Type B pancreatic cell (in vitro differentiated cells): ENCODE data around the gene CAPZA3. TPM values are rescaled to one million over a fixed set of nuclear protein-coding genes. Genes with fewer than 3 reads are reported as not detected.

ENCODE experiments used
- DNase-seq: peaks from one replicate; pipeline ENCODE4 v3.0.0; 2021; ENCODE audit warnings: mixed read lengths; ENCODE audit not compliant: unreplicated experiment; ENCODE audit errors: extremely low spot score
- H3K27ac Mint-ChIP-seq: 2 replicates; pipeline ENCODE4 v1.8.0; 2021; ENCODE audit warnings: mild to moderate bottlenecking, mixed read lengths
- H3K27me3 Mint-ChIP-seq: 2 replicates; pipeline ENCODE4 v1.8.0; 2021; ENCODE audit warnings: mixed read lengths
- H3K36me3 Mint-ChIP-seq: 2 replicates; pipeline ENCODE4 v1.8.0; 2021; ENCODE audit warnings: mixed read lengths
- H3K4me1 Mint-ChIP-seq: one replicate; pipeline ENCODE4 v1.8.0; 2021; ENCODE audit warnings: mixed read lengths; ENCODE audit not compliant: unreplicated experiment
- H3K4me3 Mint-ChIP-seq: 2 replicates; pipeline ENCODE4 v1.8.0; 2021; ENCODE audit warnings: mild to moderate bottlenecking, mixed read lengths
- H3K9me3 Mint-ChIP-seq: 2 replicates; pipeline ENCODE4 v1.8.0; 2021; ENCODE audit warnings: mixed read lengths
- total RNA-seq: library from RNA; stranded (reverse); gene quantifications from 2 replicates; pipeline ENCODE4 v1.2.1, GENCODE V29; 2021; ENCODE audit warnings: low replicate concordance
- TF ChIP-seq, protein P1 (sequence below): fragments of 200-600 bp; sonication (generic); conservative IDR thresholded peaks from 2 replicates; pipeline ENCODE4 v1.5.0; 2021; ENCODE audit warnings: antibody characterized with exemption, mild to moderate bottlenecking

CAPZA3 gene
- total RNA-seq, 1 donor from 2014 or later, result not detected

DNA sequence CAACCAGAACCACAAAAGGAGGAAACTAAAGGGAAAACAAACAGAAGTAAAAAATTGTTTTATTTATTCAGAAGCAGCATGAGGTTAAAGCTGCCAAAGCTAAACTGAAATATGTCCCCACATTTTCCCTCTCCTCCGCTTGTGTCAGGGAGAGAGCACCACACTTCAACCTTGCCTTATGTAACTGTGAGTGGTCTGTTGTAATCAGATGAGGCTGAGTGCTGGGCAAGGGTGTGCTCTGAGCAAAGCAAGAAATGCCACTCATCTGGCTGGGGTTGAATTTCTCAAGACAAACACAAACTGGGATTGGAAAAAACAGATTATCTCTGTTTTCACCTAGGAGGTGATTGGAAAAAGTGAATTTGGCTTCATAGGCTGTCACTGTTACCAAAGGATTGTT, 12.2 kb downstream of the CAPZA3 start:
- Mint-ChIP-seq H3K36me3 (peaks cover under 1% of the 10 kb centered on the region), H3K4me1 (peaks cover 10% of the 10 kb centered on the region), H3K27me3 (peaks cover 24% of the 10 kb centered on the region), H3K4me3 (no peak overlapping the region), H3K9me3 (no peaks in the 10 kb centered on the region), H3K27ac (no peak overlapping the region)
- TF ChIP-seq, protein P1, sequence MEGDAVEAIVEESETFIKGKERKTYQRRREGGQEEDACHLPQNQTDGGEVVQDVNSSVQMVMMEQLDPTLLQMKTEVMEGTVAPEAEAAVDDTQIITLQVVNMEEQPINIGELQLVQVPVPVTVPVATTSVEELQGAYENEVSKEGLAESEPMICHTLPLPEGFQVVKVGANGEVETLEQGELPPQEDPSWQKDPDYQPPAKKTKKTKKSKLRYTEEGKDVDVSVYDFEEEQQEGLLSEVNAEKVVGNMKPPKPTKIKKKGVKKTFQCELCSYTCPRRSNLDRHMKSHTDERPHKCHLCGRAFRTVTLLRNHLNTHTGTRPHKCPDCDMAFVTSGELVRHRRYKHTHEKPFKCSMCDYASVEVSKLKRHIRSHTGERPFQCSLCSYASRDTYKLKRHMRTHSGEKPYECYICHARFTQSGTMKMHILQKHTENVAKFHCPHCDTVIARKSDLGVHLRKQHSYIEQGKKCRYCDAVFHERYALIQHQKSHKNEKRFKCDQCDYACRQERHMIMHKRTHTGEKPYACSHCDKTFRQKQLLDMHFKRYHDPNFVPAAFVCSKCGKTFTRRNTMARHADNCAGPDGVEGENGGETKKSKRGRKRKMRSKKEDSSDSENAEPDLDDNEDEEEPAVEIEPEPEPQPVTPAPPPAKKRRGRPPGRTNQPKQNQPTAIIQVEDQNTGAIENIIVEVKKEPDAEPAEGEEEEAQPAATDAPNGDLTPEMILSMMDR, result no peak
- DNase-seq, result no peak

DNA sequence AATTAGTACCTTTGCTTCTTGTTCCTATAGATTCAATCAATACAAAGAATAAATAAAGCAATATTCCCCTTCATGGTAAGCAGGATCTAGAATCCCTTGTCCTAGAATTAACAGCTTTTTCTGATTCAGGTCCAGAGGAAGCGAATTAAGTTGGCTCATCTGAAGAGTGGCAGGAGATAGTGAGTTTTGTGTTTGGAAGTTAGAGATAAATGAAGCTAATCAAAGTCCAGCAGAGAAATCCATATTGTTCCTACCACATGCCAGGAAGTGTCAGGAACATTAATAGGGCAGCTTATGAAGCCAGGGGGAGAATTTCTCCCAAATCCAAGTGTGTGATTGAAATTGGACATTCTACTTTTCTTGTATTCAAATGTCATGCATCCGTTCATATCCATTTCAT, 13.9 kb downstream of the CAPZA3 start:
- no peak overlapping the region for H3K4me3 Mint-ChIP-seq
- H3K27me3 Mint-ChIP-seq, result peaks cover 24% of the 10 kb centered on the region
- no peaks in the 10 kb centered on the region for H3K9me3 Mint-ChIP-seq
- DNase-seq, result no peak
- no peaks in the 10 kb centered on the region for H3K36me3 Mint-ChIP-seq
- TF ChIP-seq, protein P1, result no peak
- no peak overlapping the region for H3K27ac Mint-ChIP-seq
- peaks cover 10% of the 10 kb centered on the region for H3K4me1 Mint-ChIP-seq

DNA sequence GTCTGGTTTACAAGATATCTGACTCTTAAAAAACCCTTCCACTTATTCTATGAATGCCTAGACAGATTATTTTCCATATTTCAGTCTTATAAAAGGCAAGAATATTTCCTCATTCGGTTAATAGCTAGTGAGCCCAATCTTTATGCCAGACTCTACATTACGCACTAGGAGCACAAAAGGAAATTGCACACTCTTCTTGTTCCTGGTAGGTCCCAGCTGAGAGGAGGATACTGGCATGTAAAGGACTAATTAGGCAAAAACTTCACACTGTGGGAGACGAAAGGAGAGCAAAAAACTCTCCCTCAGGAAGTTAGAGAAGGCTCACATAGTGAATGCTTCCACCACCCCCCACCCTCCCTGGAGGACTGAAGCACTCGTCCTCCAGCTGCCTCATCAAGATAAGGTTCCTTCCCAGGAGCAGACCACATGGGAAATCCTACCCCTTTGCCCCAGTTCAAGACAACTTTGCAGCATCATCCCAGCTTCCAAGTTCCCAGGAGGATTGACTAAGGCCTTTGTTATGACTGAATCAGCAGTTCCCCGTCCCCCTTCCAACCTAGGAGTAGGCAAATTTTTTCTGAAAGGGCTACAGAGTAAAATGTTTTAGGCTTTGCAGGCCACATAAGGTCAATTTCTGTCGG, 14.5 kb downstream of the CAPZA3 start:
- H3K27me3 Mint-ChIP-seq, result peaks cover 24% of the 10 kb centered on the region
- H3K9me3 Mint-ChIP-seq, result no peaks in the 10 kb centered on the region
- TF ChIP-seq, protein P1, result no peak
- H3K36me3 Mint-ChIP-seq, result no peaks in the 10 kb centered on the region
- no peak overlapping the region for H3K27ac Mint-ChIP-seq
- no peak overlapping the region for H3K4me3 Mint-ChIP-seq
- H3K4me1 Mint-ChIP-seq, result peaks cover 10% of the 10 kb centered on the region
- DNase-seq, result no peak

DNA sequence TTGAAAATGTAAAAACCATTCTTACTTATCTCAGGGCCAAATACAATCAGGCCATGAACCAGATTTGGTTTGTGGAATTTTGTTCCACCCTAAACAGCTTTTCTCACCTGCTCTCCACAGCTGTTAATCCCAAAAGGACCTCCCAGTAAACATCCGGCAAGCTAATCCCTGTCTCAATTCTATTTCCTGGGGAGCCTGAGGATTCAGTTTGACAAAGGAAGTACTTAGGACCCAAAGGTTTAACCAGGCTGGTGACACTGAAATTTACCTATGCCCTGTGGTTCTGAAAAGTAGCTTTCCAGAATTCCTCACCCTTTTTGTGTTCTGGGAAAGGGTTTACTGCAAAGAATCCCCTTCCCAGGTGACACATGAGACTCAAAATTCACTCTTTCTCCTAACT, 15.0 kb downstream of the CAPZA3 start:
- DNase-seq, result no peak
- TF ChIP-seq, protein P1, result no peak
- H3K9me3 Mint-ChIP-seq, result no peaks in the 10 kb centered on the region
- no peaks in the 10 kb centered on the region for H3K36me3 Mint-ChIP-seq
- H3K27ac Mint-ChIP-seq, result no peak overlapping the region
- H3K27me3 Mint-ChIP-seq, result peaks cover 24% of the 10 kb centered on the region
- peaks cover 10% of the 10 kb centered on the region for H3K4me1 Mint-ChIP-seq
- no peak overlapping the region for H3K4me3 Mint-ChIP-seq

DNA sequence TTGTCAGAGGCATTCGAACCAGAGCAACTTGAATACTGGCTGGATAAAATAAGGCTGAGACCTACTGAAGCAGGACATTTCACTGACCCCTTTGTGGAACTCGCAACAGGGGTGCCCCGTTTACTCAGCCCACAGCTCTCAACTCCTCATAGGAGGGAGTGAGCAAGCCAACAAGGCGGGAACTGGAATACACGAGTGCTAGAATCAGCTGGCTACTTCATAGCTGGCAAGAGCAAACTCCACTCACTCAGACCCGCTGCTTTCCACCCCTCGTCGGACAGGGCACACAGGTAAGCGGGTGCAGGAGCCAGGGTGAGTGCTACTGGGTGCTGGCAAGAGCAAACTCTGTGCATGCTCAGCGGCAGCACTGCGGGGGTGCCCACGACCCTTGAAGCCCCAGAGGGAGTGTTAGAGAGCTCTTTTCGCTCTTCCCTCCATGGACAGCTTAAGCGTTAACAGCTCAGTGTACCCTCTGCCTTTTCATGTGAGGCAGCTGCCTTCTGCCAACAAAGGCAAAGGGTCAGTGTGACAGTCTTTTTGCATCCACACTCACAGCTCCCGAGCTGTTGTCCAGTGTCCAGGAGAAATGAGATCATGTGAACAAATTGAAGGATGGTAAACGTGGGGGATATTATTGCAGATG, 15.7 kb downstream of the CAPZA3 start:
- Mint-ChIP-seq H3K4me1 (peaks cover 10% of the 10 kb centered on the region), H3K4me3 (no peak overlapping the region), H3K27ac (no peak overlapping the region), H3K9me3 (no peaks in the 10 kb centered on the region), H3K27me3 (peaks cover 24% of the 10 kb centered on the region), H3K36me3 (no peaks in the 10 kb centered on the region)
- TF ChIP-seq, protein P1, result no peak
- DNase-seq, result no peak
